HEK293T (cell line): Measurements from ENCODE around the gene TMCC3.

Source experiments
- ARNT ChIP-seq: fragments of 450-650 bp; IDR thresholded peaks from 2 replicates; pipeline ENCODE4 v1.6.1; 2017; ENCODE audit warnings: mild to moderate bottlenecking
- CTBP1 ChIP-seq: fragments of 450-650 bp; IDR thresholded peaks from 2 replicates; pipeline ENCODE4 v1.6.1; 2016; ENCODE audit warnings: borderline replicate concordance
- SUZ12 ChIP-seq: fragments of 450-650 bp; IDR thresholded peaks from 2 replicates; pipeline ENCODE4 v1.6.1; 2016; ENCODE audit warnings: mild to moderate bottlenecking

GRCh38 chr12:94670075-94670474 is 19.7 kb upstream of the TMCC3 start:
- TF ChIP-seq CTBP1 (no peak), ARNT (no peak), SUZ12 (no peak)
